Astrocyte of the spinal cord (primary cell): Measurements from ENCODE around the gene PPP2R5E.

ENCODE experiments used
- DNase-seq: peaks from one replicate; pipeline ENCODE4 v3.0.0; 2011; ENCODE audit warnings: low read depth, low spot score
- H3K4me3 ChIP-seq: 2 replicates; pipeline ENCODE4 v1.5.1; 2011; ENCODE audit warnings: low read depth, mild to moderate bottlenecking, low read length, moderate library complexity
- CTCF ChIP-seq: IDR thresholded peaks from 2 replicates; pipeline ENCODE4 v1.5.1; 2012; ENCODE audit warnings: low read depth, mild to moderate bottlenecking, low read length, inconsistent platforms
- in situ Hi-C: cut with HindIII; loops from 2 replicates; pipeline ENCODE4 v1.10.0; 2017; ENCODE audit warnings: low sequenced_read_pairs

Gene PPP2R5E

DNA sequence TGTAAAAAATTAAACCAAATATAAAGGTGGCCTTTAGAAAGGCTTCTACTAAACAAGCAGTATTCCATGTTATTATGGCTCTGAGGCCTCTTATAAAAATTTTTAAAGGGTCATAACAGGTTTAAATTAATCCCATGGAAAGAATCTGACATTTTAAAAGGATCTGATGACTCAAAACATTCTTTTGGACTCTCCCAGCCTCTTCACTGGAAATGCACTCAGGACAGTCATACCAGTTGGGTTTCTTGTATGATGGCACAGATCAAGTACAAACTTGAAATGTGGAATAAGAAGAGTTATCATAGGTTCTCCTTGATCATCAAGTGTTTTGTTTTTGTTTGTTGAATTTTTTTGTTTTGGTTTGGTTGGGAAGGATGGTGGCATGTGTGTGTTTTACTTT, 50.8 kb downstream of the PPP2R5E start:
- H3K4me3 ChIP-seq = no peak overlapping the region
- in situ Hi-C loops = no loop called here
- peak; percentile 48 for DNase-seq
- TF ChIP-seq CTCF = no peak

DNA sequence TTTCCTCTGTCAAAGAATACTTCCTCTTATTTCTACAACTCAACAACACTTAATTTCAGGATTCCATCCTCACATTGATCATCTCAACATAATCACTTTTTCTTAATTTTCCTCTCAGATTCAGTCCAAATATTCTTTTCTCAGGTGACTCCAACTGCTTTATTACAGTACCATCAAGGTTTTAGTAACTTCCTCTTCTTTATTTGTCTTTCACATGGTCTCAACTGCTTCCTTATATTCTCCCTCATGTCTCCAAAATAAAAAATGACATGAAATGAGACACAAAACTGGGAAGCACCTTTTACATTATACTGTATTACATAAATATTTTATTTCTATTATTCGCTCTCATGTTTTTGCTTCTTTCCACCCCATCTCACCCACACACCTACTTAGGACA, 55.5 kb downstream of the PPP2R5E start:
- in situ Hi-C loops = no loop called here
- no peak overlapping the region for H3K4me3 ChIP-seq
- TF ChIP-seq CTCF = no peak

DNA sequence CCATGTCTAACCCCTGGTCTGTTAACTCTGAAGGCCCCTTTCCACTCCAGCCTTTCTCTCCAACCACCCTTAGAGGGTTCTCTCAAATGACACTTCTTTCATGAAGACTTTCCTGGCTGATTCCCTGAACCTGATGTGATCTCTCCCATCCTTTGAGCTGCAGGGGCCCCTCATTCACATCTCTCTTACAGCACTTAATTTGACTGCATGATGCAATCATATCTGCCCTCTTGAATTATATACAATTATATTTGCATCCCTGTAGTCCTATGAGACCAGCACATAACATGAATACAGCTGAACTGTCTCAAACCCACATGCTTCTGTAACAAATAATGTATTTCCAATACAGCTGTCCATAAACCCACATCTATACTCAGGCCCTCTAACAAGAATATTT, 56.4 kb downstream of the PPP2R5E start:
- DNase-seq = no peak
- H3K4me3 ChIP-seq = no peak overlapping the region
- no peak for TF ChIP-seq CTCF
- in situ Hi-C loops = no loop called here

More for the DNA sequence above, 55.5 kb downstream of the PPP2R5E start:
- no peak for DNase-seq

DNA sequence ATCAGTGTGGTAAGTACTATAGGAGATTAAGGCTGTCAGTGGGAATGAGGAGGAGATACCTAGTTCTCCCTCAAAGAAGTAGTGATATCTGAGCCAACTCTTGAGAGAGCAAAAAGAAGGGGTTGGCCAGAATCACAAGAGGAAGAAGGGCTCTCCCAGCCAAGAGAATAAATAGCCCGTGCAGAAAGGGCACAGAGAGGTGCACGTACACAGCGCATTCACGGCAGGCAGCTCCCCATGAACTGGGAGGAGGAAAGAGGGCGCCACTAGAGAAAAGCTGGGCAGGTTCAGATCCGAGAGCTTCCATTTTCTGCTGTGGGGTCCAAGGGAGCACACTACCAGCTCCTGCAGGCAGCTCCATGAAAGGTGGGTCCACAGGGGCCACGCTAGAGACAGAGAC, 59.9 kb downstream of the PPP2R5E start:
- in situ Hi-C loops = no loop called here
- no peak overlapping the region for H3K4me3 ChIP-seq
- no peak for TF ChIP-seq CTCF
- no peak for DNase-seq

- DNase-seq = no peak
- in situ Hi-C loops = no loop called here
- no peak for TF ChIP-seq CTCF
- H3K4me3 ChIP-seq = no peak overlapping the region
Observed at GRCh38 chr14:63480599-63480998, 62.6 kb downstream of the PPP2R5E start.

DNA sequence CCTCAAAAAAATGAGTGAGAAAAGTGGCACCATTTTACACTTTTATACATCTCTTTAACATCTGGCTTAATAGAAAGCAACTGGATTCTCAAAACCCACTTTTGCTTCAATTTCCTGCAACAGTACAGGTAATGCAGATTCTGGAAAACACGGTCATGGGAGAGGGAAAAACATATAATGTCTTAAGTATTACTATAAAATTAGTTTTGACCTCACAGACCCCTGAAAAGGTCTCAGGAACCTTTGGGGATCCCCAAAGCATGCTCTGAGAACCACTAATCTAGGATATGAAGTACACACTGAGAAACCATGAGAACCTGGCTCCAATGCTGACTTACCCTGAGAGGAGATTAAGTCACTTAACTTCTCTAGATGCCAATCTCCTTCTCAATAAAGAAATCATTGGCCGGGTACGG, 64.7 kb downstream of the PPP2R5E start:
- in situ Hi-C loops = no loop called here
- no peak for TF ChIP-seq CTCF
- H3K4me3 ChIP-seq = no peak overlapping the region
- DNase-seq = no peak

GRCh38 chr14:63478010-63478409, 65.2 kb downstream of the PPP2R5E start:
- H3K4me3 ChIP-seq = no peak overlapping the region
- TF ChIP-seq CTCF = no peak
- in situ Hi-C loops = no loop called here
- DNase-seq = no peak
